GM12801 (cell line): ENCODE measurements around the gene ELOB.

Experiments used
- TF ChIP-seq, protein P1 (sequence below): IDR thresholded peaks from one replicate; pipeline ENCODE4 v1.5.1; 2011; ENCODE audit warnings: control low read depth; ENCODE audit not compliant: insufficient read length; ENCODE audit errors: extremely low read depth

ELOB gene

DNA sequence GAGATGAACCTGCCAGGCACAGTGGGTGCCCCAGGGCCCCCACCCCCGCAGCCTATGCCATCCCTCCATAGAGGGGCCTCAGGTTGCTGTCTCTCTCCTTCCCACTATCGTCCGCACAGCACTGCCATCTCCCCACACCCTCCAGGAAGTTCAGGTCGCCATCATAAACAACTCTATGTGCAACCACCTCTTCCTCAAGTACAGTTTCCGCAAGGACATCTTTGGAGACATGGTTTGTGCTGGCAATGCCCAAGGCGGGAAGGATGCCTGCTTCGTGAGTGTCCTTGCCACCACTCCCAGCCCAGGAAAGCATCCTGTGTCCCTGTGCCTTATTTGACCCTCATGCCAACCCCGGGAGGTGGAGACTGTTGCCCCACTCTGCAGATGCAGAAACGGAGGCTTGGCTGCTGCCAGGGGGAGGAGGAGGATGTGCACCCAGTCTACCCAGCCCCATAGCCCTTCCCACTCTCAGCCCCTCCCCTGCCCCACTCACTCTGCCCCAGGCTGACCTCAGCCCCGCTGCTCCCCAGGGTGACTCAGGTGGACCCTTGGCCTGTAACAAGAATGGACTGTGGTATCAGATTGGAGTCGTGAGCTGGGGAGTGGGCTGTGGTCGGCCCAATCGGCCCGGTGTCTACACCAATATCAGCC, 43.9 kb upstream of the ELOB start:
- TF ChIP-seq, protein P1, sequence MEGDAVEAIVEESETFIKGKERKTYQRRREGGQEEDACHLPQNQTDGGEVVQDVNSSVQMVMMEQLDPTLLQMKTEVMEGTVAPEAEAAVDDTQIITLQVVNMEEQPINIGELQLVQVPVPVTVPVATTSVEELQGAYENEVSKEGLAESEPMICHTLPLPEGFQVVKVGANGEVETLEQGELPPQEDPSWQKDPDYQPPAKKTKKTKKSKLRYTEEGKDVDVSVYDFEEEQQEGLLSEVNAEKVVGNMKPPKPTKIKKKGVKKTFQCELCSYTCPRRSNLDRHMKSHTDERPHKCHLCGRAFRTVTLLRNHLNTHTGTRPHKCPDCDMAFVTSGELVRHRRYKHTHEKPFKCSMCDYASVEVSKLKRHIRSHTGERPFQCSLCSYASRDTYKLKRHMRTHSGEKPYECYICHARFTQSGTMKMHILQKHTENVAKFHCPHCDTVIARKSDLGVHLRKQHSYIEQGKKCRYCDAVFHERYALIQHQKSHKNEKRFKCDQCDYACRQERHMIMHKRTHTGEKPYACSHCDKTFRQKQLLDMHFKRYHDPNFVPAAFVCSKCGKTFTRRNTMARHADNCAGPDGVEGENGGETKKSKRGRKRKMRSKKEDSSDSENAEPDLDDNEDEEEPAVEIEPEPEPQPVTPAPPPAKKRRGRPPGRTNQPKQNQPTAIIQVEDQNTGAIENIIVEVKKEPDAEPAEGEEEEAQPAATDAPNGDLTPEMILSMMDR = no peak

DNA sequence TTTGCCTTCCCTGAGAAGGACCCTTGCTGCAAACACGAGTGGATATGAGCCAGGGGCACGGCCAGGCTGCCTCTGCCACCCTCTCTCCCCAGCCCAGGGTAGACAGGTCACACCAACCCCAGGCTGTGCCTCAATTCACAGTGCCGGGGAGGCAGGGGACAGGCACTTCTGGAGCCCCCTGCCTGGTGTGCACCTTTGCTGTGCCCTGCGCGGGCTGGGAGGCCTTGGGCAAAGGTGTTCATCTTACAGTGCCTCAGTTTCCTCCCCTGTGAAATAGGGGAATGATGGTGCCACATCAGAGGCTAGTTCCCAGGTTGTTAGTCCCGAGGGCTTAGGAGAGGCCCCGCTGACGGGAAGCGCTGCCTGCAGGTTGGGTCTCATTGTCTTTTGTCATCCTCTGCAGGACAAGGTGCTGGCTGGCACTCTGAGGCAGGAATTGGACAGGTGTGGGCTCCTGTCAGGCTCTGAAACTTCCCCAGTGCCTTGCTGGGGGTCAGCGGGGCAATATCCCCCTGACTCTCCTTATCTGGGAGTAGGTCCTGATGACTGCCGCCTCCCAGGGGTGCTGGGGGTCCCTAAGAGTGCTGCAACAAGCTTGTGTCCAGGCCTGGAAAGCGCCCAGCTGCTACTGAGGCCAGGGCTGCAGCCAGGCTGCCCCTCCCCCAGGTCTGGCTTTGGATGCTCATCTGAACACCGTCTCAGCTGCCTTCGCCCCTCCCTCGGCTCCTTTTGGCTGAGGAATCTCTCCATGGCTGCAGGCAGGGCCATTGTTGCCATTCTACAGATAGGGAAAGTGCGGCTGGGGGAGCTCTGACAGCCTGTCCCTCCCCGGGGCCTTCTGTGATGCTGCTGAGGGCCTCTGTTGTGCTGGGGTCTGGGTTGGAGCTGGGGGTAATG, 43.1 kb upstream of the ELOB start:
- TF ChIP-seq, protein P1 = no peak

DNA sequence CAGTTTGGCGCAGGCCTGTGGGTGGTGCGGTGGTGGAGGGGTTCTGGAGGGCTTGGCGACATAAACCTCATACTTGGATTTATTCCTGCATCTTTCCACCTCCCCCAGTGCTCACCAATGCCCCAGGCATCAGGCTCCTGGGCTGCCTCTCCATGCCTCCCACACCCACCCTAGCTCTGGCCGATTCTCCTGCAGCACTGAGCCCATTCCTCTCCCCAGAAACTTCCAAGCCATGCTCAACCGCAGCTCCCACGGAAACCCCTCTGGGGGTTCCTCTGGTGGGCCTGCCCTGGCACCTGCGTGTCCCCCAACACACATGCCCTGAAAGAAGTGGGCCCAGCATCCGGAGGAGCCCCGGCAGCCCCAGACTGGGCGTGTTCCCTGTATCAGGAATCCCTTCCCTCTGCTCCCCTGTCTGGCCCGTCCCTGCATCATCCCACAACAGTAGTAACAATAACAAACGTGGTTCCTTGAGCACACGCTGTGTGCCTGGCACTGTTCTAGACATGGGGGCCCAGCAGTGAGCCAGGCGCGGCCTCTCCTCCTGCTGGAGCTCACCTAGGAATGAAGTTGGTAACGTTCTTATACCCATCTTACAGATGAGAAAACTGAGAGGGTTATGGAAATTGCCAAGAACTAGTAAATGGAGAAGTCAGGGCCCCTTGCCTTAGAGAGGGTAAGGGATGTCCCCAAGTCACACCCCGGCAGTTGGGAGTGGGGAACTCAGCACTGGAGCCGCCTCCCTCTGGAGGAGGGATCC, 42.3 kb upstream of the ELOB start:
- TF ChIP-seq, protein P1 = no peak

DNA sequence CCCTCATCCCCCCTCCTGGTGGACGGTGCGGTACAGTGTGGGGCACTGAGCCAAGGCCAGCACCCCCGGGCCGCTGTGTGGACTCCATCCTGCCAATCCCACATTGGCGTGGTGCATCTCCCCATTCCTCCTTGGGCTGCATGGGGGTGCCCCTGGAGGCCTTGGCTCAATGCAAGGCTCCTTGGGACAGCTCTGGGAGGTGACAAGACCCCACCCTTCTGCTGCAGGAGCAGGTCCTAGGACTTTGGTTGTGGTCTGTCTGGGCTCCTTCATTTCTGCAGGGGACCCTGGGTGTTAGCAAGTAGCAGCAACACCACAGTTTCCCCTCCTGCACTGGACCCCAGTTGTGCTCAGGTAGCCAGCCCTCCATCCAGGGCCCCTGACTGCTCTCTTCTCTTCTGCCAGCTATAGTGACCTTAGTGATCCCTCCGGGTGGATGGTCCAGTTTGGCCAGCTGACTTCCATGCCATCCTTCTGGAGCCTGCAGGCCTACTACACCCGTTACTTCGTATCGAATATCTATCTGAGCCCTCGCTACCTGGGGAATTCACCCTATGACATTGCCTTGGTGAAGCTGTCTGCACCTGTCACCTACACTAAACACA, 41.3 kb upstream of the ELOB start:
- TF ChIP-seq, protein P1 = no peak

DNA sequence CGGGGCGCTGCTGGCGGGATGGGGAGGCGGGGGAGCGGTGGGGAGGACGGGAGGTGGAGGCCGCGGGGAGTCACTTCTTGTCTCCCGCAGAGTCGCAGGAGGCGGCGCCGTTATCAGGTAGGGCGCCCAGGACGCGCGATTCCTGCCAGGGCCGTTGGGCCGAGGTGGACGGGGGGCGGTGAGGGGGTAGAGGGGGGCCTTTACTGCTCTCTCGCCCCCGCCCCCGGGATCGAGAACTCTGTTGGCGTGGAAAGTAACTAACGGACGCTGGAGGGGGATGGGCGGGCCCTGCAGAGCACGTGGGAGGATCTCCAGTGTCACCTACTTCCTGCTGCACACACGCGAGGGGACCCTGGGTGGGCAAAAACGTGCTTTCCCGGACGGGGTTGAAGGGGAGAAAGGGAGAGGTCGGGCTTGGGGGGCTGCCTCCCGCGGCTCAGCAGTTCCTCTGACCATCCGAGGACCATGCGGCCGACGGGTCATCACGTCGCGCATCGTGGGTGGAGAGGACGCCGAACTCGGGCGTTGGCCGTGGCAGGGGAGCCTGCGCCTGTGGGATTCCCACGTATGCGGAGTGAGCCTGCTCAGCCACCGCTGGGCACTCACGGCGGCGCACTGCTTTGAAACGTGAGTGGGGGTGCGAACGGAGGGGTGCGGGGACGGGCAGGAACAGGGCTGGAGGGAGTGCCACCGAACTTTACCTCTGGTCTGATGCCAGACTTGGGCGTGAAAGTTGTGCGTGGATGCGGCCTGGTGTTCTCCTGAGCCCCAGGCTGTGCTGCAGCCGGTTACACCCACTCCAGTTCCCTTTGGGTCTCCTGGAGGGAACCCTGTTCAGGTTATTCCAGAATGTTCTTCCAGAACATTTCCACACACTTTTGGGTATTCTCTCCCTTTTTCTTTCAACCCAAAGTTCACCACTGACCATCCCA, 40.5 kb upstream of the ELOB start:
- TF ChIP-seq, protein P1 = no peak

DNA sequence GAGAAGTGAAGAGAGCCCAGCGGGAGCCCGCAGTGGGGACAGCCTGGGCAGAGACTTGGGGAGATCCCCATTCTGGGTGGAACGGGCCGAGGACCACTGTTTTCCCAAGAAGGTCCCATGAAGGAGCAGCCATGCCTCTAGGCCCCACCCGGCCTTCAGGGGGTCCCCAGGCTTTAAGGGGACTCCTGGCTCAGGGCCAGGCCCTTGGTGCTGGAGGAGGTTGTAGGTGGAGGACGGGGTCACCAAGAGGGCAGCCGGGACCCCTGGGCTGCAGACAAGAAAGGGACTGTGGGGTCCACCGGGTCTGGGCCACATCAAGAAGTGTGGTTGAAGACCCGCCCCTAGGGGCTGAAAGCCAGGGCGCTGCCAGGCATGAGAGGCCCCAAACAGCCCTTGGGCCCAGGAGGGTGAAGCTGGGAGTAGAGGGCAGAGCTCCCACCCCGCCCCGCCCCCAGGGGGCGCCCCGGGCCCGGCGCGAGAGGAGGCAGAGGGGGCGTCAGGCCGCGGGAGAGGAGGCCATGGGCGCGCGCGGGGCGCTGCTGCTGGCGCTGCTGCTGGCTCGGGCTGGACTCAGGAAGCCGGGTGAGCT, 39.8 kb upstream of the ELOB start, which contains the start of gene PRSS21:
Gene PRSS21 (plus strand): TSS at position 487 of the 589 bp plus-strand sequence. CDS start 32 bp downstream, at position 519.
- TF ChIP-seq, protein P1 = no peak
